B cell (primary cell): Measurements from ENCODE around the gene SFT2D1. TPM values are rescaled to one million over a fixed set of nuclear protein-coding genes. Genes with fewer than 3 reads are reported as not detected.

Experiments used
- ATAC-seq: fragments of 200-7000 bp; cut with Tn5 transposase; one replicate; pipeline ENCODE4 v1.10.0; 2021; ENCODE audit warnings: low read depth, mild to moderate bottlenecking, moderate number of reproducible peaks, moderate library complexity
- CTCF ChIA-PET: fragments of 350-600 bp; sonication (Branson Sonifier 250); formaldehyde crosslinking; loops from one replicate; lab custom pipeline; 2021; ENCODE audit warnings: antibody characterized with exemption, inconsistent platforms; lab: Charles Lee
- POLR2A ChIA-PET: fragments of 350-600 bp; sonication (Branson Sonifier 250); formaldehyde crosslinking; loops from one replicate; lab custom pipeline; 2021; ENCODE audit warnings: antibody characterized with exemption; lab: Charles Lee
- DNase-seq: peaks from one replicate; pipeline ENCODE4 v3.0.0; 2013
- H2AFZ ChIP-seq: 2 replicates; pipeline ENCODE4 v1.6.1; 2012; ENCODE audit warnings: mild to moderate bottlenecking, low read depth, low read length; ENCODE audit not compliant: insufficient read depth, poor library complexity, severe bottlenecking
- H3K27ac ChIP-seq, 2 donors: 1 replicate in 1 of 2; 2 replicates in 1 of 2; pipeline ENCODE4 v1.5.1; 2012 to 2013; ENCODE audit warnings: low read length in 2 of 2, mild to moderate bottlenecking in 2 of 2, moderate library complexity in 1 of 2
- H3K27me3 ChIP-seq, 4 experiments: fragments of 200-600 bp in 1 of 4; sonication (generic) in 1 of 4; replicated peaks in 1 of 4; 1 replicate in 2 of 4; 2 replicates in 2 of 4; pipeline versions ENCODE4 v1.6.1 to v1.7.0; 2013 to 2016; ENCODE audit warnings: low read length in 3 of 4, mild to moderate bottlenecking in 2 of 4, mixed read lengths in 1 of 4, moderate library complexity in 1 of 4; ENCODE audit not compliant: insufficient read depth in 4 of 4, control insufficient read depth in 3 of 4; ENCODE audit errors: control extremely low read depth in 1 of 4
- H3K36me3 ChIP-seq, 2 experiments: replicated peaks in 1 of 2; 1 replicate in 1 of 2; 2 replicates in 1 of 2; pipeline versions ENCODE4 v1.6.1 to v1.7.1; 2013; ENCODE audit warnings: low read length in 1 of 2; ENCODE audit not compliant: insufficient read depth in 2 of 2, control insufficient read depth in 1 of 2; ENCODE audit errors: control extremely low read depth in 1 of 2, extremely low read depth in 1 of 2
- H3K4me1 ChIP-seq, 2 donors: fragments of 200-600 bp in 1 of 2; sonication (generic) in 1 of 2; 1 replicate in 1 of 2; 2 replicates in 1 of 2; pipeline versions ENCODE4 v1.5.1 to v1.6.1; 2013 to 2017; ENCODE audit warnings: low read length in 2 of 2; ENCODE audit not compliant: control insufficient read depth in 2 of 2, insufficient read depth in 2 of 2
- H3K4me2 ChIP-seq: replicated peaks from 2 replicates; pipeline ENCODE3; 2012; ENCODE audit warnings: mild to moderate bottlenecking, low read depth, low read length; ENCODE audit not compliant: poor library complexity, severe bottlenecking
- H3K4me3 ChIP-seq, 5 experiments: fragments of 200-600 bp in 1 of 5; sonication (generic) in 1 of 5; 1 replicate in 3 of 5; 2 replicates in 2 of 5; pipeline versions ENCODE4 v1.5.1 to v1.7.0; 2011 to 2016; ENCODE audit warnings: low read length in 4 of 5, mild to moderate bottlenecking in 4 of 5, low read depth in 2 of 5, control low read depth in 1 of 5, moderate library complexity in 1 of 5; ENCODE audit not compliant: insufficient read depth in 1 of 5; ENCODE audit errors: control extremely low read depth in 1 of 5, extremely low read depth in 1 of 5
- H3K79me2 ChIP-seq: fragments of 200-600 bp; sonication (generic); one replicate; pipeline ENCODE4 v1.6.0; 2016; ENCODE audit warnings: low read length; ENCODE audit not compliant: control insufficient read depth, insufficient read depth
- H3K9ac ChIP-seq: fragments of 200-600 bp; sonication (generic); 2 replicates; pipeline ENCODE4 v1.6.1; 2017; ENCODE audit warnings: mild to moderate bottlenecking, low read length, moderate library complexity
- H3K9me3 ChIP-seq, 3 donors: one replicate each; pipeline versions ENCODE4 v1.6.1 to v1.7.1; 2013; ENCODE audit warnings: low read length in 2 of 3; ENCODE audit not compliant: control insufficient read depth in 2 of 3, insufficient read depth in 1 of 3; ENCODE audit errors: control extremely low read depth in 1 of 3
- H4K20me1 ChIP-seq: 2 replicates; pipeline ENCODE4 v1.6.0; 2012; ENCODE audit warnings: mild to moderate bottlenecking, low read length; ENCODE audit not compliant: insufficient read depth, control insufficient read depth, poor library complexity, severe bottlenecking
- H3K27ac Mint-ChIP-seq: one replicate; pipeline ENCODE4 v1.8.0; 2021; ENCODE audit warnings: mixed read lengths
- H3K27me3 Mint-ChIP-seq: one replicate; pipeline ENCODE4 v1.8.0; 2021; ENCODE audit warnings: mixed read lengths
- H3K4me1 Mint-ChIP-seq: one replicate; pipeline ENCODE4 v1.8.0; 2021; ENCODE audit warnings: mixed read lengths
- H3K4me3 Mint-ChIP-seq: one replicate; pipeline ENCODE4 v1.8.0; 2021; ENCODE audit warnings: mixed read lengths
- H3K9me3 Mint-ChIP-seq: one replicate; pipeline ENCODE4 v1.8.0; 2022; ENCODE audit warnings: mixed read lengths; ENCODE audit not compliant: insufficient read depth
- CTCF ChIP-seq: fragments of 200-600 bp; IDR thresholded peaks from one replicate; pipeline ENCODE4 v1.8.0; 2022; ENCODE audit warnings: antibody characterized with exemption, mild to moderate bottlenecking
- EZH2 ChIP-seq: IDR thresholded peaks from 2 replicates; pipeline ENCODE4 v1.6.1; 2012; ENCODE audit warnings: borderline replicate concordance, low read depth, mild to moderate bottlenecking, moderate library complexity, low read length; ENCODE audit not compliant: insufficient read depth, poor library complexity, severe bottlenecking
- WGBS: methylation state at CpG from one replicate; pipeline ENCODE4 v1.1.5; 2013; ENCODE audit warnings: missing lambda C conversion rate; ENCODE audit not compliant: insufficient coverage; 5-methylcytosine and 5-hydroxymethylcytosine counted together
- intact Hi-C: fragments of 100-400 bp; cut with micrococcal nuclease; formaldehyde crosslinking; loops from one replicate; pipeline ENCODE4 v1.10.0; 2022
- polyA plus RNA-seq: library from polyadenylated mRNA; depleted of rRNA; stranded (reverse); fragments of >200 nt; gene quantifications from 2 replicates; pipeline ENCODE4 v1.2.3, GENCODE V29; 2012
- total RNA-seq, 2 donors: library from RNA; stranded (reverse); fragments of 120-200 nt in 1 of 2; gene quantifications; 1 replicate in 1 of 2; 2 replicates in 1 of 2; pipeline versions ENCODE4 v1.2.3 to v1.2.4, GENCODE V29; 2013 to 2022

The SFT2D1 gene
- total and polyA plus RNA-seq, 2 donors (not counting 1 experiment from before 2014, with no cell fraction given), result 38.2 to 59.0 TPM

DNA sequence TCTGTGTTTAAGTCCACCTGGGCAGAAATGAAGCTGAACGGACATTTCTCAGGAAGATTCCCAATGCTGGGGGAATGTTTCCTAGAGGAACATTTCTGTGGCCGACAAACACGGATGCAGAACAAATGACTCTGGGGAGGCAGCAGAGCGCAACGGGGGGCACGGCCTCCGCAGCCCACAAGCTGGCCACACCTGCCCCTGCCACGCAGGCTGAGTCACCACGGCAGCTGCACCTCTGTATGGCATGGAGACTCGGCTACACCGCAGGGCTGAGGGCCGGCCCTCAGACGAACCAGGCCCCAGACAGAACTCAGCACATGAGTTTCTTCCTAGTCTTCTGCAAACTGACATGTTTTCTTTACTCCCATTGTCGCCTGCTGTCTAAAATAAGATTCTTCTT, 24.1 kb downstream of the SFT2D1 start:
- ATAC-seq, result no peak
- H2AFZ ChIP-seq, result no peak overlapping the region
- no peak for TF ChIP-seq EZH2
- TF ChIP-seq CTCF, result no peak
- no peaks in the 10 kb centered on the region for H3K79me2 ChIP-seq
- no peaks in the 10 kb centered on the region for H3K4me1 ChIP-seq
- Mint-ChIP-seq H3K9me3 (no peaks in the 10 kb centered on the region), H3K4me1 (no peaks in the 10 kb centered on the region), H3K27me3 (no peaks in the 10 kb centered on the region), H3K27ac (no peak overlapping the region), H3K4me3 (no peak overlapping the region)
- ChIA-PET POLR2A (no interaction called here), CTCF (interaction anchor here (2.6 to 3.9 kb wide), 2 partner anchors 63 to 82 kb away, joined by 12 to 22 read pairs; no protein-coding TSS in a partner anchor)
- peaks cover 9 to 31% of the 10 kb centered on the region in 2 experiments for H3K36me3 ChIP-seq
- H3K27ac ChIP-seq, result no peak overlapping the region
- H3K4me3 ChIP-seq, result no peak overlapping the region
- no peak overlapping the region for H3K4me2 ChIP-seq
- WGBS, result 84% methylated on average over 14 of the region's 14 CpGs
- H3K27me3 ChIP-seq, result no peaks in the 10 kb centered on the region
- H4K20me1 ChIP-seq, result no peaks in the 10 kb centered on the region
- H3K9ac ChIP-seq, result no peak overlapping the region
- H3K9me3 ChIP-seq, result no peaks in the 10 kb centered on the region
- intact Hi-C loops, result no loop called here
- no peak for DNase-seq

DNA sequence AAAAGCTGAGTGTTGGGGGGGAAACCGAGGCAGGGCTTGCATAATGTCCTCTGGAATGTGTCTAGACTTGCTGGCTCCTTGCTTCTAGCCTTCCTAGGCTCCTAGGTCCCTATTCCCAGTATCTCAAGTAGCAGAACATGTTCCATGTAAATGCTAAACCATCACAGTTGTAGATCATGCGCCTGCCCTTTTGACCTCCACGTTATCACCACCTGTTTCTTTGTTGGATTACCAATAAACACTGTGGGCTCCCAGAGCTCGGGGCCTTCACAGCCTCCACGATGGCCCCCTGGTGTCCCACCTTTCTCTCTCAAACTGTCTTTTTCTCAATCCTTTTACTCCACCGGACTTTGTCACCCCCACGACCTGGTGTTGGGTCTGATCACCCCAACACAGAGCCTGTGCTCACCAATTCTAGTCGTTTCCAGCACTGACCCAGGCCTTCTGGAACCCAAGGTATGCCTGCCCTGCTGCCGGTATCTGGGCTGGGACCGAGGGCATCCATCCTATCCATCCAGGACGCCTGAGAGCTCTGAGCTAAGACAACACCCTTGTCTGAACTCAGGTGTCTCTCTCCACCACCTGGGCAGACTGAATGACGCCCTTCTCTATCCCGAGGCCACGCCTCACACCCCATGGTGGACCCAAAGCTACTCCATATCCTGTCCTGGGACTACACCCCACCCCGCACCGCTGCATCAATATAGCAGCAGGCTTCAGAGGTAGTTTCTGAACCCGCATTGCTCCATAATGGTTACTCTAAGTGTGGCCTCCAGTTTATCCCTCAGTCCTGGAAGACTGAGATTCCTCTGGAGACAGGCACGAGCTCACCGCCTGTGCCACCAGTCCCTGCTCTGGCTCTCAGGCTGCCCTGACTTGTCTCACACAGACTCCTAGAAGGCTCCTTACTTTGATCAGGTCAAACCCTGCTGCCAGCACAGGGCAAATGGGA, 24.8 kb downstream of the SFT2D1 start:
- no peak overlapping the region for H3K4me2 ChIP-seq
- Mint-ChIP-seq H3K27ac (no peak overlapping the region), H3K4me3 (no peak overlapping the region), H3K4me1 (no peaks in the 10 kb centered on the region), H3K27me3 (no peaks in the 10 kb centered on the region), H3K9me3 (no peaks in the 10 kb centered on the region)
- H4K20me1 ChIP-seq, result no peaks in the 10 kb centered on the region
- H3K4me1 ChIP-seq, result no peaks in the 10 kb centered on the region
- TF ChIP-seq CTCF (no peak), EZH2 (no peak)
- no peaks in the 10 kb centered on the region for H3K79me2 ChIP-seq
- 96% methylated on average over 18 of the region's 19 CpGs for WGBS
- POLR2A ChIA-PET, result no interaction called here
- DNase-seq (no peak), ATAC-seq (no peak)
- H3K9ac ChIP-seq, result no peak overlapping the region
- H2AFZ ChIP-seq, result no peak overlapping the region
- no peaks in the 10 kb centered on the region for H3K9me3 ChIP-seq
- H3K27me3 ChIP-seq, result no peaks in the 10 kb centered on the region
- H3K36me3 ChIP-seq, result peaks cover 7 to 26% of the 10 kb centered on the region in 2 experiments
- CTCF ChIA-PET, result interaction anchor here (2.6 to 3.9 kb wide), 2 partner anchors 63 to 83 kb away, joined by 12 to 22 read pairs; no protein-coding TSS in a partner anchor
- H3K27ac ChIP-seq, result no peak overlapping the region
- no peak overlapping the region for H3K4me3 ChIP-seq
- intact Hi-C loops, result no loop called here
